Uterus (tissue), 2 donors: ENCODE measurements around the gene HNRNPUL2.

ENCODE experiments used
- CTCF ChIP-seq, 4 experiments: fragments of 200-600 bp in 2 of 4; fragments of 450-650 bp in 2 of 4; sonication (generic) in 2 of 4; IDR thresholded peaks; one replicate each; pipeline ENCODE4 v1.5.1; 2016 to 2019; ENCODE audit warnings: antibody characterized with exemption in 4 of 4, mild to moderate bottlenecking in 2 of 4, moderate library complexity in 1 of 4
- POLR2A ChIP-seq, 2 donors: fragments of 450-650 bp; IDR thresholded peaks; one replicate each; pipeline ENCODE4 v1.6.1; 2016; ENCODE audit warnings: antibody characterized with exemption in 2 of 2, mild to moderate bottlenecking in 1 of 2, moderate library complexity in 1 of 2

- TF ChIP-seq CTCF (IDR thresholded peaks at IDR 0.05) (no peak), POLR2A (IDR thresholded peaks at IDR 0.05) (no peak)
Observed at GRCh38 chr11:62678433-62678769, 48.9 kb downstream of the HNRNPUL2 start.
